Kidney glomerular epithelial cell (primary cell): ENCODE measurements around the gene PDCL2.
A peak's percentile ranks its signal among the peaks of the same experiment; 100 is the strongest.
"Not testable (repeated sequence)": the region's sequence is repeated elsewhere in the genome, so short reads cannot be mapped to it uniquely, and the experiment has no call there.

Source experiments
- DNase-seq: peaks from one replicate; lab custom pipeline; 2025; lab: John Stamatoyannopoulos, UW

PDCL2 gene, protein sequence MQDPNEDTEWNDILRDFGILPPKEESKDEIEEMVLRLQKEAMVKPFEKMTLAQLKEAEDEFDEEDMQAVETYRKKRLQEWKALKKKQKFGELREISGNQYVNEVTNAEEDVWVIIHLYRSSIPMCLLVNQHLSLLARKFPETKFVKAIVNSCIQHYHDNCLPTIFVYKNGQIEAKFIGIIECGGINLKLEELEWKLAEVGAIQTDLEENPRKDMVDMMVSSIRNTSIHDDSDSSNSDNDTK

GRCh38 chr4:55592014-55592413 is at the start of gene PDCL2:
Gene PDCL2, minus strand, starts transcription at chr4:55592245. Its CDS starts 136 bp downstream, at chr4:55592109.
- DNase-seq: no peak

- no peak for DNase-seq
Observed at GRCh38 chr4:55637272-55637820, 45.3 kb upstream of the PDCL2 start.

GRCh38 chr4:55636656-55636999 is 44.6 kb upstream of the PDCL2 start:
- no peak for DNase-seq

DNA sequence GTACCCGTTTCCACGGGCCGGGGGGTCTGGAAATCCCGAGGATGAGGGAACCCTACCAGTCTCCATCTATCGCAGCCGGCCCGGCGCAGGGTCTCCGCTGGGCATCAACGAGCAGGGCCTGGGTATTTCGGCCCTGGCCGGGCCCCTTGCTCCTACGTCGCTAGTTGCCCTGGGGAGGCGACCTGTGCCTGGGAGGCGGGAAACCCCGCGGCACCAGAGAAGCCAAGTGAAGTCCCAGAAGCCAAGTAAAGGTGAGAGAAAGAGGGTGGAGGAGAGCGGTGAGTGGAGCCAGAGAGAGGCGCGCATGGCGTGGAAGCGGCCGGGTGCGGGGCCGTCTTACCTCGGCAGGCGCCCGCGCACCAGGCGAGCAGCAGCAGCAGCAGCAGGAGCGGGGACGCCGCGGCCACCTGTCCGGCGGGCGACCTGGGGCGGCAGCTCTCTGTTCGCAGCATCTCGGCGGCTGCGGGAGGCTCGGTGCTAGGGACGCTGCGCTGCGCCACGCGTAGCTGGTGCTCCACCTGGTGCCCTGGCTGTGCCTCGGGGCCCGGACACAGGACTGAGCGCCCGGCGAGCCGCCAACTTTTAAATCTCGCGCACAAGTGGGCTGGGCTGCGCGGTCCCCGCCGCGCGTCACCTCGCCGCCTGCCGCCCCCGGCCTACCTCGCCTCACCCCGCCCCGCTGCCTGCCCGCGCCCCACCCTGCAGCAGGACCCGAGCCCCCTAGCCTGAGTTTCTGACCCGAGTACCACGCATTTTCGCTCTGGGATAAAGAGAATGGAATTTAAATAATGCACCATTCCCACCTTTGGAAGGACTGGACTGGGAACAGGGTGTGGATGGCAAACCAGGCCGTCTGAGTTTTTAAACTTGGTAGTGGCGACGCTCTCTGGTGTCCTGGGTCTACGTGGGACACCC is 44.0 kb upstream of the PDCL2 start, which contains the start of gene NMU:
Gene NMU, minus strand, starts transcription at position 558 of the 915 bp plus-strand sequence. Its CDS starts 106 bp downstream, at position 452.
- no peak for DNase-seq

DNA sequence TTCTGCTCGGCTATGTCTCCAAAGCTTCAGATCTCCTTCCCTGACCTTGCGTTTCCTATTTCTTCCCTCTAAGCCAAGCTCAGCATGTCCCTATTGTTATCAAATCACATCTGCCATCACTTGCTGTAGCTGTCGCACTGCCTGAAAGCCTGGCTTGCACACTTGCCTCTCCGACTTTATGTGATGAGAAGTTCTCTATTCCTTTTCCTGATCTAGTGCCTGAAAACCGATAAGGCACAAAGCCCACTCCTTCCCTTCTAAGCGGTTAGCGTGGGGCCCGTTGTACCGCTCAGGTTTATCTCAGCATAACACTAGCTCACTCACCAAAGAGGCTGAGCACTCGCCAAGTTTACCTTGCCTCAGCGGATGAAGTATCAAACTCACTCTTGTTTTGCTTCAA is 43.2 kb upstream of the PDCL2 start:
- DNase-seq: no peak

- DNase-seq: no peak
Observed at GRCh38 chr4:55634417-55635128, 42.5 kb upstream of the PDCL2 start.

- DNase-seq: no peak
Observed at GRCh38 chr4:55633903-55634302, 41.9 kb upstream of the PDCL2 start.

DNA sequence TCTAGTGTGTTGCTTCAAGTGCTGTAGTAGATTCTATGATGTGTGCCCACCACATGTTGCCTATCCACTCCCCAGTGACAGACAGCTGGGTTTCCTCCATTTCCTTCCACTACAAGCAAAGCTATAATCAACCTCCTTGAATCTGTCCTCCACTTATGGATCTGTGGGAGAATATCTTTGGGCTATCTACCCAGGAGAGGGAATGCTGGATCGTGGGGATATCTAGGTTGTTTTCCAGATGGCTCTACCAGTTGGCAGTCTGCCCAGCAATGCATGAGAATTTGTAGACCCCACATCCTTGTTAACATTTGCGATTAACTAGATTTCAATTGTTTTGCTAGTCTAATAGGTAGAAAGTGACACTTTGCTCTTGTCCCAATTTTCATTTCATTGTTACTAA is 33.8 kb upstream of the PDCL2 start:
- no peak for DNase-seq

GRCh38 chr4:55624063-55624462 is 32.0 kb upstream of the PDCL2 start:
- not testable (repeated sequence) for DNase-seq

GRCh38 chr4:55618546-55619143 is 26.6 kb upstream of the PDCL2 start:
- no peak for DNase-seq

DNA sequence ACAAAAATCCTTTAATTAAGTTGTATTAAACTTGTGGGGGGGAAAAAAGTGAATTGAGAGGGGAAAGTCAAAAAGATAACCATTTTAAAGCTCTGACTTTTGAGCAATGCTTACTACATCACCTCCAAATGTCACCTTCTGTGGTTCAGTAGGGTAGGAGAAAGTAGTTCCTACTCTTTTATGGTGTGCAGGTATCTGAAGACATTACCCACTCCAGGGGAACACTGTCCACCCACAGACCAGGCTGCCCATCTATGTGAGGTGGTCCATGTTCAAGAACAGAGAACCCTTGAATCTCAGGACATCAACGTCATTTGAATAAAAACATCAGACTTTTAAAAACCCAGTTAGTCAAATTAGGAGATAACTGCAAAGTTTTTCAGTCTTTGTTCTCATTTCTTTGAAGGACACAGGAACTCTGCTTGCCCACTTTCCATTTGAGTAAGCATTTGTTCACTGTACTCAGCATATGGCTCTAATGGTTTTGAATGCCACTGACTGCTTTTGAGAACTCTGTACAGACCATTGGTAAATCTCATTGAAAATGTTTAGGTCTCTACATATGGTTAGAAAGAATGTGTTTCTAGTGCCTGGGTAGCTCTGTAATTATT is 25.6 kb upstream of the PDCL2 start:
- DNase-seq: no peak

- DNase-seq: no peak
Observed at GRCh38 chr4:55615008-55615407, 23.0 kb upstream of the PDCL2 start.

- no peak for DNase-seq
Observed at GRCh38 chr4:55613621-55614020, 21.6 kb upstream of the PDCL2 start.

GRCh38 chr4:55612341-55612740 is 20.3 kb upstream of the PDCL2 start:
- peak; percentile 42 for DNase-seq

- DNase-seq: no peak
Observed at GRCh38 chr4:55611358-55612059, 19.5 kb upstream of the PDCL2 start.

DNA sequence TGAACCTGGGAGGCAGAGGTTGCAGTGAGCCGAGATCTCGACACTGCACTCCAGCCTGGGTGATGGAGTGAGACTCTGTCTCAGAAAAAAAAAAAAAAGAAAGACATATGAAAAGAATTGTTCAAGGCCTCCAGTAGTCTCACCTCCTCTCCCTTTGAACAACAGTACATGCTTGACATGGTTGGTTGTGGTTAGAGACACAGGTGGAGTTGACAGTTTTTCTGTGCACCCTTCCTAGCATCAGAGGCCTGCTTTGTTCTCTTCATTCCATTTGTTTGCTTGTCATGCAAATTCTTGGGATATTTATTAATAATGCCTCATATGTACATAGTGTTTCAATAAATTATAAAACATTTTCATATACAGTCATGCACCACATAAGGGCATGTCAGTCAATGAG is 18.3 kb upstream of the PDCL2 start:
- DNase-seq: no peak

DNA sequence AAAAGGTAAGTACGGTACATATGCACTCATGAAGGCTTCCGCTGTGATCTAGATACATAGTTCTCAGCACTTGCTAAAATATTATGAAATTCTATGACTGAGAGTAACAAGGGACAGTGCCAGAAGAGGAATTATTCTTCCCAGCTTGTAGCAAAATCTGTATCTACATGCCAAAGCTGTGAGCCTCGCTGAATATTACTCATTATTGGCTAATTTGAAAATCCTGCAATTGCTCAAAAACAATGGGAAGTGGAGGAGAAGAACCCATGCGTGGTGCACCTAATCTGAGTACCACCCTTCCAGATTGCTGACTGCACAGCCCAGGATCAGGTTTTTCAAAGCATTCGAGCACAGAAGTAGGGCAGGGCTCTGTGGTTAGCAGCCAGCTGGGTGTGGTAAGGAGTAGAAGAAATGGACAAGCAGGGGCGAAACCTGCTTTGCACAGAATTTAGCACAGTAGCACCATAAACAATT is 17.4 kb upstream of the PDCL2 start:
- no peak for DNase-seq

- DNase-seq: no peak
Observed at GRCh38 chr4:55608591-55608990, 16.5 kb upstream of the PDCL2 start.

GRCh38 chr4:55604996-55605395 is 13.0 kb upstream of the PDCL2 start:
- DNase-seq: no peak

GRCh38 chr4:55600640-55601039 is 8.6 kb upstream of the PDCL2 start:
- no peak for DNase-seq

DNA sequence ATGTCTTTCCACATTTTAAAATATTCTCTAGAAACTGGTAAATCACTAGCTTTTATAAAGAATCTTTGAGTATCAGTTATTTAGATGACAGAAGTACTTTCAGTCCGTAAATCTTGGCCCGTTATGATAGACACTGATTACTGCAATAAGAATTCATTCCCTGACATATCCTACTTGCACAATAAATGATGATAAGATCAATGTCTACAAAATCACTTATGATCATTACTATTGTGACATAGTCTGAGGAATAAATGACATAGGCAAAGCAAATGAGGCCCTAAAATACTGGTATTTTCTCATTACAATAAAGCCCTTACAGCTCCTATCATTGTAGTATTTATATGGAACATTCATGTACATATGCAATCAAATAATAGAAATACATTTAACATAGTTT is 6.6 kb upstream of the PDCL2 start:
- no peak for DNase-seq
